Activated T-helper 2 cell treated with anti-CD3 and anti-CD28 coated beads, Interferon-gamma antibody, Interleukin-2, Interleukin-4, amounts not matched to agents 10 μg/mL and 5 μg/mL and 100 μg/mL, durations not matched to agents 14 hours and 24 hours and 36 hours (primary cell): ENCODE results near the gene ZSCAN10. TPM values are rescaled to one million over a fixed set of nuclear protein-coding genes. Genes with fewer than 3 reads are reported as not detected.

ENCODE experiments used
- DNase-seq: peaks from one replicate; pipeline ENCODE4 v3.0.0; 2021; ENCODE audit warnings: low spot score
- H3K27ac Mint-ChIP-seq: one replicate; pipeline ENCODE4 v1.8.0; 2021; ENCODE audit warnings: mixed read lengths
- H3K27me3 Mint-ChIP-seq: one replicate; pipeline ENCODE4 v1.8.0; 2021; ENCODE audit warnings: low read depth, mixed read lengths
- H3K36me3 Mint-ChIP-seq: one replicate; pipeline ENCODE4 v1.8.0; 2021; ENCODE audit warnings: low read depth, mixed read lengths
- H3K4me1 Mint-ChIP-seq: one replicate; pipeline ENCODE4 v1.8.0; 2021; ENCODE audit warnings: low read depth, mixed read lengths
- H3K4me3 Mint-ChIP-seq: one replicate; pipeline ENCODE4 v1.8.0; 2021; ENCODE audit warnings: low read depth, mild to moderate bottlenecking, moderate library complexity, mixed read lengths
- H3K9me3 Mint-ChIP-seq: one replicate; pipeline ENCODE4 v1.8.0; 2021; ENCODE audit warnings: mixed read lengths
- intact Hi-C: fragments of 100-400 bp; cut with micrococcal nuclease; formaldehyde crosslinking; loops from one replicate; pipeline ENCODE4 v1.15.1; 2023
- total RNA-seq: library from RNA; stranded (reverse); gene quantifications from 2 replicates; pipeline ENCODE4 v1.2.3, GENCODE V29; 2022

ZSCAN10 gene
- total RNA-seq, 1 donor from 2014 or later: not detected

DNA sequence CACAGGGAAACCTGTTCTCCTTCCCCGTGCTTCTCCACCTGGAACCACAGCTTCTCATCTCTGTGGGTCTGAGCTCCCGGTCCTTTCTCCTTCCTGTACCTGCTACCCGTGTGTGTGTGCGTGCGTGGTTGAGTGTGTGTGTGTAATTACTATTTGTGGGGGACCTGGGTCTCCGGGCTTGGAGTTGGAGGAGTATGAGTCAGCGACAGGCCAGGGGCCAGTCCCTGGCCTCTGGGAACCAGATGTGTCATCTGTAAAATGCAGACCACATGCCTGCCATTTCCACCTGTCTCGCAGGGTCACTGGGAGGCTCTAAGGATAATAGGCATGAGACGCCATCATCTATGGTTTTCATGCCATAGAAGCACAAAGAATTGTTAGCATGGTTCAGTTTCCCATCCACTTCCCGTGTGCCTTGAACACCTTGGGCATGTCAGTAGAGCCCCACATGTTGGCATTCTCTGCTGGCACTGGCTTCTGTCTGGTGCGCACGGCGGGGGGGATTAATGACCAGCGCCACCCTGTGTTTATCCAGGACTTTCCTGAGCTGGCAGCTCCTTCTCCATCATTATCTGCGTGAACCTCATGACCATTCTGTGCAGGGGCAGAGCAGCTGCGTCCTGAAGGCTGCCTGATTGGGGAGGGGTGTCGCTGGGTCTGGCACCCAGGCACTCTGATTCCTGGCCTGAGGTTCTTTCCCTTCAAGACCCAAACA is 14.8 kb upstream of the ZSCAN10 start:
- DNase-seq: no peak
- Mint-ChIP-seq H3K36me3 (no peaks in the 10 kb centered on the region), H3K27ac (no peak overlapping the region), H3K9me3 (no peaks in the 10 kb centered on the region), H3K4me3 (no peak overlapping the region), H3K27me3 (peaks cover 7% of the 10 kb centered on the region), H3K4me1 (peaks cover 3% of the 10 kb centered on the region)
- intact Hi-C loops: no loop called here

DNA sequence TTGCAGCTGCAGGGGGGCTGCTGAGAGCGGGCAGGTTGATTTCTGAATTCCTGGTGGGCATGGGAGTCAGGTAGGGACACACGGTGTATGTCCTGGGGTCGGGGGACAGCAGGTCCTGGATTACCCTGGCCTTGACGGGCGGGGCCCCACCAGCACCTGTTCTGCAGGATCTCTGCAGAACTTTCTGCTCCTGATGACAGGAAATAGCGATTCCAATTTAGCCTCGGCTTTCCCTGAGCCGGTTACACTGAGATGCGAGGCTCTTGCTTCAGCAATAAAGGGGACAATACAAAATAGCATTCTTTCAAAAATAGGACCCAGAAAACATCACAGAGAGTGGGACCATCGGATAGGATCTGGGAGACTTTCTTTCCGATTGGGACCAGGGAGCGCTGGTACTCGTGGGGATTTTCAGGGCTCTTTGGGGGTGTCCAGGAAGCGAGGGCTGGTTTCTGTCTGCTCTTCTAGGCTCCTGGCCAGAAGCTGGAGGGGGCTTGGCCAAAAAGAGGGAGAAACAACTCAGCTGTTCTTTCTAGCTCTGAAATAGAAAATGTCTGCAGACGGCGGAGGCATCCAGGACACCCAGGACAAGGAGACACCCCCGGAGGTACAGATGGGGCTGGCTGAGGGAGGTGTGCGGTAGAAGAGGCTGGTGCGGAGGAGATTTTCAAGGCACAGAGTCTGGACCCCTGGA is 13.9 kb upstream of the ZSCAN10 start:
- Mint-ChIP-seq H3K9me3 (no peaks in the 10 kb centered on the region), H3K27ac (no peak overlapping the region), H3K4me1 (peaks cover 3% of the 10 kb centered on the region), H3K4me3 (no peak overlapping the region), H3K27me3 (peaks cover 7% of the 10 kb centered on the region), H3K36me3 (no peaks in the 10 kb centered on the region)
- intact Hi-C loops: no loop called here
- DNase-seq: no peak

DNA sequence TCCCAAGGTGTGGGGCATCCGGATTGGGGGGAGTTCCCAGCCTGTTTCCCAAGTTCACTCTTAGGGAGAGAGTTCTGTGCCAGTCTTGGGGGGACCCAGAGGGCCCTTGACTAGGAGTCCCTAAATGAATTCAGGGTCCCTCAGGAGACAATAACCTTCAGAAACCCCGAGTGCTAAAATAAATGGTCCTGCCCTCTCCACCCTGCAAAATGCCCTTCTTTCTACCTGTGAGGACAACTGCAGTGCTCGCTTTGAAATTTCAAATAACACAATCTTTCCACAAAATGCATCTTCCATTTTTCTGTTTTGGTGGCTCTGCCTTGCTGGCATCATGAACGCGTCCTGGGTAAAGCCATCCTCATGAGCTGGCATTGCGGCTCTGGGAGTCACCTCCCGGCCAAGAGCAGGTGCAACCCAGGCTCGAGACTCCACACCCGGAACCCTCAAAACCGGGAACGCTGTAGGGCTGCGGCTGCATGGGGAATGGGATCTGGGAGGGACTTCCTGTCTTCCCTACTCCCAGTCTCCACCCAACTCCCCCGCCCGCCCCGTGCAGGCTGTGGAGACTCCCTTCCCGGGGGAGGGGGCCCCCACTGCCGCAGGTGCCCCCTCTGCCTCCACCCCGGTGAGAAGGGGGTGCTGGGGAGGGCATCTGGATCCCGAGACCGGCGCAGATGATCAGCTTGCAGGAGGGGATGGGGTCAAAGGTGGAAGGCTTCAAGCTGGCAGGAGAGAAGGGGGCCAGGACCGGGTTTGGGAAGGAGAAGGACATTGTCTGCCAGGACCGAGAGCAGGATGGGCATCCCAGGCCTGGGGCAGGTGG is 13.2 kb upstream of the ZSCAN10 start, which contains the start of gene ZNF205:
Gene ZNF205 (plus strand): TSS at position 529 of the 823 bp plus-strand sequence. CDS start 845 bp downstream, outside the sequence.
- no peak within 1 kb of the TSS for H3K27ac Mint-ChIP-seq
- peaks cover 5% of the 10 kb centered on the region for H3K4me1 Mint-ChIP-seq
- H3K27me3 Mint-ChIP-seq: peaks cover 7% of the 10 kb centered on the region
- intact Hi-C loops: no loop called here
- DNase-seq: no peak
- H3K4me3 Mint-ChIP-seq: no peak within 1 kb of the TSS
- no peaks in the 10 kb centered on the region for H3K36me3 Mint-ChIP-seq
- no peaks in the 10 kb centered on the region for H3K9me3 Mint-ChIP-seq

DNA sequence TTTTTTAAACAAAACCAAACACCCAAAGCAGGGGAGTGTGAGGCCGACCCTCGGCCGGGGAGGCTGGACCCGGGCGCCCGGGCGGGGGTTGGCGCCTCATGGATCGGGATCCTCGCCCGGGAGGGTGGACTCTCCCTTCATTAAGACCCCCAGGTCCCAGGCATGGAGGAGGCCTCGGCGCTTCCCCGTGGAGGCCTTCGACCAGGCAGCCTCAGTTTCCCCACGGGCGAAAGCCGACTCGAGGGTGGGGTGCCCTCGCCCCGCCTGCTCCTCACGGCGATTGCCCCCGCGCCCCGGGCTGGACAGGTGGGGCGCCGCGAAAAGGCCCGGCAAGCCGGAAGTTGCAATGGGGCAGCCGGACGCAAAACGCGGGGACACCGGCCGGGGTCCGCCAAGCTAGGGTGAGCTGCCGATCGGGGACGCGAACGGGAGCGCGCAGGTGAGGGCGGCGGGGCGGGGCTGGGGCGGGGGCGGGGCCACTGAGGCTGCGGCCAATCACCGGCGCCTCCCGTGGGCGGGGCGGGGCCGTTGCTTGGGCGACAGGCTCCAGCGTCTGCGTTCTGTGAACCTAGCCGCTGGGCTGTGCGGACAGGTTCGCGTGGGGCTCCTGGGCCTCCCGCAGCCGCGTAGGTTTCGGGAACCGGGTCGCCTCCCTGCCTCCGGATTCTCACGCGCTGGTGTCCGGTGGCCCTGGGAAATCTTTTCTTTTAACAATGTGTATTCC is 7.3 kb upstream of the ZSCAN10 start:
- Mint-ChIP-seq H3K27me3 (peaks cover 2% of the 10 kb centered on the region), H3K36me3 (no peaks in the 10 kb centered on the region), H3K4me3 (peak overlapping the region; percentile 84), H3K27ac (peak overlapping the region; percentile 93), H3K4me1 (peaks cover 17% of the 10 kb centered on the region), H3K9me3 (no peaks in the 10 kb centered on the region)
- DNase-seq: peak; percentile 87
- intact Hi-C loops: loop anchor here (1.0 kb wide), 2 partner anchors 18 to 23 kb away; no protein-coding TSS in a partner anchor

DNA sequence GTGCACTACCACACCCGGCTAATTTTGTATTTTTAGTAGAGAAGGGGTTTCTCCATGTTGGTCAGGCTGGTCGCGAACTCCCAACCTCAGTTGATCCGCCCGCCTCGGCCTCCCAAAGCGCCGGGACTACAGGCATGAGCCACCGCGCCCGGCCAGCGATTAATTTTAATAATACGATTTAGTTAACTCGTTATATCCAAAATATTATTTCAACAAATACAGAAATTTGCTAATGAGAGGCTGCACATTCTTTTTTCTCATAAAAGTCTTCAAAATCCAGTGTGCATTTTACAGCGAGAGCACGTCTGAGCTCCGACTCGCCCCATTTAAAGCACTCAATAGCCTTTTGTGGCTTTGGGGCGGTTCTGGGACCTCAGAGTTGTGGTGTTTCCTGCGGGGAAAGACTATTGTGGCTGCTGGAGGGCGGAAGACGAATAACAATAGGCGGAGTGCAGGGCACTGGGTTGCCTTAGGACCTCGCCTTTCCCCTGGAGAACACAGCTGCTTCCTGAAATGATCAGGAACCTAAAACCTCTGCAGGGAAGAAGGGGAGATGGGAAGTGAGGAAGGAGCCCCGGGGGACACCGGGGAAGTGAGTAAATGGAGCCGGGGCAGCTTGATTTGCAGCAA is 2.9 kb upstream of the ZSCAN10 start:
- H3K4me1 Mint-ChIP-seq: peaks cover 27% of the 10 kb centered on the region
- peak overlapping the region; percentile 64 for H3K27ac Mint-ChIP-seq
- no peaks in the 10 kb centered on the region for H3K9me3 Mint-ChIP-seq

DNA sequence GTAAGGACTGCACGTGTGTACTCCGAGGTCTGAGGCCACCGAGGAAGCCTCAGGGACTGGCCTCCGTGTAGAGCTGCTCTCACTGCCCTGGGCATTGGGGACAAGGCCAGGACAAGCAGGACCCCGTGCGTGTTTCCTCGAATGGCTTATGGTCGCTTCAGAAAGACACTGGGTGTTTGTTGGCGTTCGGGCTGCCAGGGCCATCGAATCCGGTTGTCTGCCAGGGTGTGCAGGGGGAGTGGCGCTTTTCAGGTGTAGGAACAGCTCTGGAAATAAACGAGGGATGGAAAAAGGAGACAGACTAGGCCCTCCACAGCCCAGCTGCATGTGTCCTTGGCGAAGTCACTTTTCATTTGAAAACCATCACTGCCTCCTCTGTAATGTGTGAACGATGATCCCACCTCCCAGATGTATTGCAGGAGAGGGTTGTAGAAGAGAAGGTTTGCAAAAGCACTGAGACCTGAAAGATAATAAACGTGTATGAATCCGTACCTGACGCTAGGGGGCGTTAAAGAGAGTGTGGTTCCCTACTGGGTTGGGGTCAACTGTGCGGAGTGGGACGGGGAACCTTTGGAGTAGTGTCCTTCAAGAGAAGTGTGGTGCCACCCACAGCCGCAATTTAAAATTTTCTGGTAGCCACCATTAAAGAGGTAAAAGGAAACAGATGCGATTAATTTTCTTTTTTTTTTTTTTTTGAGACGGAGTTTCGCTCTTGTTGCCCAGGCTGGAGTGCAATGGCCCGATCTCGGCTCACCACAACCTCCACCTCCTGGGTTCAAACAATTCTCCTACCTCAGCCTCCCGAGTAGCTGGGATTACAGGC is 2.1 kb upstream of the ZSCAN10 start:
- H3K27ac Mint-ChIP-seq: peak overlapping the region; percentile 78
- peaks cover 27% of the 10 kb centered on the region for H3K4me1 Mint-ChIP-seq
- intact Hi-C loops: loop anchor here (2.0 kb wide), 2 partner anchors 26 to 42 kb away; no protein-coding TSS in a partner anchor
- DNase-seq: peak; percentile 35
- H3K4me3 Mint-ChIP-seq: peak overlapping the region; percentile 71
- H3K9me3 Mint-ChIP-seq: no peaks in the 10 kb centered on the region
- H3K27me3 Mint-ChIP-seq: peaks cover 4% of the 10 kb centered on the region
- no peaks in the 10 kb centered on the region for H3K36me3 Mint-ChIP-seq

More for the DNA sequence above, 2.9 kb upstream of the ZSCAN10 start:
- Mint-ChIP-seq H3K27me3 (peaks cover 4% of the 10 kb centered on the region), H3K4me3 (peak overlapping the region; percentile 69), H3K36me3 (no peaks in the 10 kb centered on the region)
- intact Hi-C loops: loop anchor here (2.0 kb wide), 2 partner anchors 27 to 43 kb away; no protein-coding TSS in a partner anchor
- DNase-seq: no peak

DNA sequence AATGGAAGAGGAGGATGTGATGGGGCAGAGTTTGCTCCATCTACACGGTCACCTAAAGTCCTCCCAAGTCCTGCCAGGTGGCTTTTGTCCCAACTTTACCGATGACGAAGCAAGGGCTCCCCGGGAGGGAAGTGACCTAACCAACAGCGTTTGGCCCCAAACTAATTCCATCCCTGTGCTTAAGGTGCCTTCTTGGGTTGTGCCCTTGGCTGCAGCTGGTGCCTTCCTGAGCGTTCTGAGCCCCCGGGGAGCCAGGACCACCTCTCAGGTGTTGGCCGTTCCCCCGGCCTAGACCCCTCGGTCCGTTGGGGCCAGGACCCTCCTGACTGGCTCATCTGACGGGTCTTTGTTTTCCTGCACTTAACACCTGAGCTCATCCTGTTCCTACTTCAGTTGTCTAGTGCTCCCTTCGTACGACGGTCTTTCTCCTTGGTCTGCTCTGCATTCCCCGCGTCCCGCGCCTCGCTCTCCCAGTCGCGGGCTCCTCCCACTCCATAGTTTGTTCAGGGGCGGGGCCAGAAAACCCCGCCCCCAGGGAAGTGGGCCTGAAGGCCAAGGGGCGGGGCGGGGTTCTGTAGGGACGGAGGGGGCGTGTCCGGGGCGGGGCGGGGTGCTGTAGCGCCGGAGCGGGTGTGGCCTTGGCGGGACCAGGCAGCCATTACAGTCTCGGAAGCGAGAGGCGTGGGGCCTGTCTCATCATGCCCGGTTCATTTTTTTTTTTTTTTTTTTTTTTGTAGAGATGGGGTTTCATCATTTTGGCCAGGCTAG is 822 bp upstream of the ZSCAN10 start:
- Mint-ChIP-seq H3K36me3 (no peaks in the 10 kb centered on the region), H3K4me1 (peaks cover 29% of the 10 kb centered on the region), H3K4me3 (peak overlapping the region; percentile 69), H3K27ac (peak overlapping the region; percentile 47), H3K9me3 (no peaks in the 10 kb centered on the region), H3K27me3 (peaks cover 4% of the 10 kb centered on the region)
- DNase-seq: peak; percentile 86
- intact Hi-C loops: loop anchor here (1.0 to 10.0 kb wide), 5 partner anchors 24 to 65 kb away; no protein-coding TSS in a partner anchor

DNA sequence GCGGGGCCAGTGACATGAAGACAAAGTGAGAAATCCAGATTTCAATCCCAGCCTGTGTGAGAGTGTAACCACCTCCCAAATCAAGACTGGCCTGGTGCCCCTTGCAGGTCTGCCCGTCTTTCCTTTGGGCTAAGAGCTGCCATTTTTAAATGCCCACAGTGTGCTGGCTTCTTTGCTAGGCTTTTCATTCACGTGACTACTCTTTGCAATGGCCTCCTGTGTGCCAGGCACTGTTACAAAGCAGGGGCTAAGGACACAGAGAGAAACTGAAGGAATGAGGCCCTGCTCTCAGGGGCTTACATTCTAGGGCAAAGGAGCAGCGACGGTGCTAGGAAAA is 269 bp upstream of the ZSCAN10 start:
- H3K27ac Mint-ChIP-seq: no peak overlapping the region
- peaks cover 33% of the 10 kb centered on the region for H3K4me1 Mint-ChIP-seq
- peaks cover 4% of the 10 kb centered on the region for H3K27me3 Mint-ChIP-seq
- intact Hi-C loops: loop anchor here (10.0 kb wide), 1 partner anchor 65 kb away; no protein-coding TSS in a partner anchor
- no peak overlapping the region for H3K4me3 Mint-ChIP-seq
- no peaks in the 10 kb centered on the region for H3K9me3 Mint-ChIP-seq
- H3K36me3 Mint-ChIP-seq: no peaks in the 10 kb centered on the region
- DNase-seq: no peak

DNA sequence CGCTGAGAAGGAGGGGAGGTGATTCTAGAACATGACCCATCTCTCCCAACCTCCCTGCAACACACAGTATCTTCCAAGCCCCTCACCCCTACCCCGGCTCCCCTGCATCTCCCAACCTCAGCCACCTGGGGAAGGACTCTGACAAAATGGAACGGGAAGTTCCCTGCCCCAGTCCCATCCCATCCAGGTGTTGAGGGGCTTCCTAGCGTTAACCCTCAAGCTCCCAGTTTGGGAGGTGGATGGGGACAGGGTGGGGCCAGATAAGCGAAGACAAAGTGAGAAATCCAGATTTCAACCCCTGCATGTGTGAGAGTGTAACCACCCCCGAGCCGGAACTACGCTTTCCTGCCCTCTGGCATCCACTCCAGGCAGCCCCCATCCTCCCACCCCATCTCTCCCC is 1.8 kb downstream of the ZSCAN10 start:
- H3K4me3 Mint-ChIP-seq: no peak overlapping the region
- intact Hi-C loops: loop anchor here (10.0 kb wide), 1 partner anchor 68 kb away; no protein-coding TSS in a partner anchor
- no peaks in the 10 kb centered on the region for H3K9me3 Mint-ChIP-seq
- no peak overlapping the region for H3K27ac Mint-ChIP-seq
- H3K36me3 Mint-ChIP-seq: no peaks in the 10 kb centered on the region
- peaks cover 33% of the 10 kb centered on the region for H3K4me1 Mint-ChIP-seq
- peaks cover 4% of the 10 kb centered on the region for H3K27me3 Mint-ChIP-seq
- no peak for DNase-seq

DNA sequence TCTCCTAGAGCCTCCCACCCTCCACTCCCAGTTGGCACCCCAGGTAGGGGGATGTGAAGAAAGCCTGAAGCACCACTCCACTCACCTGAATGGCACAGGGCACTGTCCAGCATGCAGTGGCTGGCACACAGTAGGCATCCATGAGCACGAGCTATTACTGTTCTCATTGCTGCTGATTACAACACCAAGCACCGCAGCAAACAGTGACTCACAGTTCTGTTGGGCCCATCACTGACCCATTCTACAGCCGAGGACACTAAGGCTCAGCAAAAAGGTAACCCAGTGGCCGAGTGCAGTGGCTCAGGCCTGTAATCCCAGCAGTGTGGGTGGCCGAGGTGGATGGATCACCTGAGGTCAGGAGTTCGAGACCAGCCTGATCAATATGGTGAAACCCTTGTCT is 2.7 kb downstream of the ZSCAN10 start:
- H3K4me1 Mint-ChIP-seq: peaks cover 28% of the 10 kb centered on the region
- H3K36me3 Mint-ChIP-seq: no peaks in the 10 kb centered on the region
- H3K9me3 Mint-ChIP-seq: no peaks in the 10 kb centered on the region
- peaks cover 4% of the 10 kb centered on the region for H3K27me3 Mint-ChIP-seq
- no peak for DNase-seq
- no peak overlapping the region for H3K4me3 Mint-ChIP-seq
- intact Hi-C loops: loop anchor here (10.0 kb wide), 1 partner anchor 68 kb away; no protein-coding TSS in a partner anchor
- H3K27ac Mint-ChIP-seq: no peak overlapping the region
